ENCODE data around the gene FKBP6.
"Not testable (repeated sequence)": the region's sequence is repeated elsewhere in the genome, so short reads cannot be mapped to it uniquely, and the experiment has no call there.

Gene FKBP6

GRCh38 chr7:73327922-73328321, at the start of gene FKBP6, which contains the start of gene TRIM50:
Gene FKBP6 (plus strand): TSS chr7:73328161. CDS start chr7:73328429, 268 bp downstream.
Gene TRIM50 (minus strand): TSS chr7:73328082. CDS start chr7:73324787, 3,295 bp downstream.
- not testable (repeated sequence) for DNase-seq

- DNase-seq = not testable (repeated sequence)
Observed at GRCh38 chr7:73297235-73297634, 30.7 kb upstream of the FKBP6 start.

GRCh38 chr7:73297706-73298105, 30.3 kb upstream of the FKBP6 start:
- DNase-seq = not testable (repeated sequence)

- DNase-seq = peak; percentile 14
Observed at GRCh38 chr7:73299812-73300211, 28.1 kb upstream of the FKBP6 start.

- not testable (repeated sequence) for DNase-seq
Observed at GRCh38 chr7:73301108-73301507, 26.9 kb upstream of the FKBP6 start.

GRCh38 chr7:73302846-73303245, 25.1 kb upstream of the FKBP6 start:
- not testable (repeated sequence) for DNase-seq

- DNase-seq = peak; percentile 6
Observed at GRCh38 chr7:73303546-73303945, 24.4 kb upstream of the FKBP6 start.

- no peak for DNase-seq
Observed at GRCh38 chr7:73304071-73304470, 23.9 kb upstream of the FKBP6 start.

GRCh38 chr7:73304612-73305387, 23.2 kb upstream of the FKBP6 start:
- DNase-seq = not testable (repeated sequence)

- no peak for DNase-seq
Observed at GRCh38 chr7:73307436-73307835, 20.5 kb upstream of the FKBP6 start.

- DNase-seq = no peak
Observed at GRCh38 chr7:73308074-73308664, 19.8 kb upstream of the FKBP6 start.

- DNase-seq = peak; percentile 90
Observed at GRCh38 chr7:73308665-73309214, 19.2 kb upstream of the FKBP6 start, which contains the start of gene NSUN5. Gene NSUN5 (minus strand): TSS chr7:73308826. CDS start chr7:73308790, 36 bp downstream.

GRCh38 chr7:73311421-73311820, 16.5 kb upstream of the FKBP6 start:
- not testable (repeated sequence) for DNase-seq

- no peak for DNase-seq
Observed at GRCh38 chr7:73312831-73313520, 15.0 kb upstream of the FKBP6 start.

- DNase-seq = no peak
Observed at GRCh38 chr7:73313521-73313906, 14.4 kb upstream of the FKBP6 start.

- DNase-seq = no peak
Observed at GRCh38 chr7:73314271-73314670, 13.7 kb upstream of the FKBP6 start.

- no peak for DNase-seq
Observed at GRCh38 chr7:73316521-73316920, 11.4 kb upstream of the FKBP6 start.

- not testable (repeated sequence) for DNase-seq
Observed at GRCh38 chr7:73318656-73319204, 9.2 kb upstream of the FKBP6 start.

GRCh38 chr7:73319541-73319940, 8.4 kb upstream of the FKBP6 start:
- not testable (repeated sequence) for DNase-seq

GRCh38 chr7:73320009-73320408, 8.0 kb upstream of the FKBP6 start:
- not testable (repeated sequence) for DNase-seq

- not testable (repeated sequence) for DNase-seq
Observed at GRCh38 chr7:73323434-73324080, 4.4 kb upstream of the FKBP6 start.

Measured in right hindlimb (tissue), 1 donor.